ENCODE data around the gene SLC25A13. TPM values are rescaled to one million over a fixed set of nuclear protein-coding genes. Genes with fewer than 3 reads are reported as not detected.

The SLC25A13 gene
- total RNA-seq, 1 experiment from 2014 or later: 77.2 TPM

DNA sequence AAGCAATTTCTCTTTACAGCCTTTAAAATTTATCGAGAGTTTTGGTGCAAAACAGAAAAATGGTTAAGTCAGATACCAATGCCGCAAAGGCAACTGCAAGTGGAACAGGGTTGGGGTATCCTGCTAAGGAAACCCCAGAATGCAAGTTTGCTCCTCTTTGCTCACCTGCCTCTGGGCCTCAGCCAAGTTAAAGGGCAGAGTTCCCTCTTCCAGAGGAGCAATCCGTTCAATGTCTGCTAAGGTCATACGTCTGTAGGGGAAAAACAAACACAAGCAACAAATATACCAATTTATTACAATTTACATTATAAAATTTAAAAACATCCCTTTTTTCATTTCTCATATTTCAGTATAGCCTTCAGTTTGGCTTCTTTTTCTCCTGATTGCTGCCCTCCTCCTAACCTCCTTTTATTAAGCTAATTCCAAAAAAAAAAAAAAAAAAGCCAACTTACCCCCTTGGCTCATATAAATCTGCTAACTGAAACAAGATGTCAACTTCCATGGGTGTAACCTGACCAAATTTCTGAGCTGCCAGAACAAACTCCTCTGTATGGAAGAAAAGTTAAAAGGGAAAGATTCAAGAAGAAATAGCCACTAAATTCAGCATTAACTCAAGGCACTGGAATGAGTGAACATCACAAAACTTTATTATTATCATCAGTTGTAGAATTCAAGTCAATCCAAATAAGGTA, 132.6 kb downstream of the SLC25A13 start:
- CTCF ChIA-PET: no interaction called here
- POLR2A ChIA-PET: no interaction called here

GRCh38 chr7:96188591-96188991, 133.3 kb downstream of the SLC25A13 start:
- no peak for DNase-seq (ENCODE audit: low spot score)
- Mint-ChIP-seq H3K4me1 (peaks cover 2% of the 10 kb centered on the region), H3K27me3 (ENCODE audit: low read depth) (no peaks in the 10 kb centered on the region), H3K4me3 (no peak overlapping the region), H3K9me3 (no peaks in the 10 kb centered on the region), H3K36me3 (peaks cover 42% of the 10 kb centered on the region), H3K27ac (no peak overlapping the region)
- TF ChIP-seq RORB (CRISPR knock-in tag; IDR thresholded peaks at IDR 0.05) (no peak), GTF2I (CRISPR knock-in tag; conservative IDR thresholded peaks at IDR 0.05) (no peak), MXD4 (CRISPR knock-in tag; IDR thresholded peaks at IDR 0.05; ENCODE audit: borderline replicate concordance) (no peak), ZNF281 (CRISPR knock-in tag; IDR thresholded peaks at IDR 0.05) (no peak), KAT7 (CRISPR knock-in tag; IDR thresholded peaks at IDR 0.05; ENCODE audit: borderline replicate concordance) (no peak), SMAD3 (CRISPR knock-in tag; IDR thresholded peaks at IDR 0.05; ENCODE audit: borderline replicate concordance) (no peak), ESRRA (CRISPR knock-in tag; IDR thresholded peaks at IDR 0.05; ENCODE audit: borderline replicate concordance) (no peak), CREM (CRISPR knock-in tag; IDR thresholded peaks at IDR 0.05) (no peak), FOXP1 (CRISPR knock-in tag; IDR thresholded peaks at IDR 0.05; ENCODE audit: borderline replicate concordance) (no peak)
- TF ChIP-seq, protein P1, sequence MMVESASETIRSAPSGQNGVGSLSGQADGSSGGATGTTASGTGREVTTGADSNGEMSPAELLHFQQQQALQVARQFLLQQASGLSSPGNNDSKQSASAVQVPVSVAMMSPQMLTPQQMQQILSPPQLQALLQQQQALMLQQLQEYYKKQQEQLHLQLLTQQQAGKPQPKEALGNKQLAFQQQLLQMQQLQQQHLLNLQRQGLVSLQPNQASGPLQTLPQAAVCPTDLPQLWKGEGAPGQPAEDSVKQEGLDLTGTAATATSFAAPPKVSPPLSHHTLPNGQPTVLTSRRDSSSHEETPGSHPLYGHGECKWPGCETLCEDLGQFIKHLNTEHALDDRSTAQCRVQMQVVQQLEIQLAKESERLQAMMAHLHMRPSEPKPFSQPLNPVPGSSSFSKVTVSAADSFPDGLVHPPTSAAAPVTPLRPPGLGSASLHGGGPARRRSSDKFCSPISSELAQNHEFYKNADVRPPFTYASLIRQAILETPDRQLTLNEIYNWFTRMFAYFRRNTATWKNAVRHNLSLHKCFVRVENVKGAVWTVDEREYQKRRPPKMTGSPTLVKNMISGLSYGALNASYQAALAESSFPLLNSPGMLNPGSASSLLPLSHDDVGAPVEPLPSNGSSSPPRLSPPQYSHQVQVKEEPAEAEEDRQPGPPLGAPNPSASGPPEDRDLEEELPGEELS (CRISPR knock-in tag; IDR thresholded peaks at IDR 0.05): no peak
- TF ChIP-seq, protein P2, sequence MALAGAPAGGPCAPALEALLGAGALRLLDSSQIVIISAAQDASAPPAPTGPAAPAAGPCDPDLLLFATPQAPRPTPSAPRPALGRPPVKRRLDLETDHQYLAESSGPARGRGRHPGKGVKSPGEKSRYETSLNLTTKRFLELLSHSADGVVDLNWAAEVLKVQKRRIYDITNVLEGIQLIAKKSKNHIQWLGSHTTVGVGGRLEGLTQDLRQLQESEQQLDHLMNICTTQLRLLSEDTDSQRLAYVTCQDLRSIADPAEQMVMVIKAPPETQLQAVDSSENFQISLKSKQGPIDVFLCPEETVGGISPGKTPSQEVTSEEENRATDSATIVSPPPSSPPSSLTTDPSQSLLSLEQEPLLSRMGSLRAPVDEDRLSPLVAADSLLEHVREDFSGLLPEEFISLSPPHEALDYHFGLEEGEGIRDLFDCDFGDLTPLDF (CRISPR knock-in tag; IDR thresholded peaks at IDR 0.05): no peak
- TF ChIP-seq, protein P3, sequence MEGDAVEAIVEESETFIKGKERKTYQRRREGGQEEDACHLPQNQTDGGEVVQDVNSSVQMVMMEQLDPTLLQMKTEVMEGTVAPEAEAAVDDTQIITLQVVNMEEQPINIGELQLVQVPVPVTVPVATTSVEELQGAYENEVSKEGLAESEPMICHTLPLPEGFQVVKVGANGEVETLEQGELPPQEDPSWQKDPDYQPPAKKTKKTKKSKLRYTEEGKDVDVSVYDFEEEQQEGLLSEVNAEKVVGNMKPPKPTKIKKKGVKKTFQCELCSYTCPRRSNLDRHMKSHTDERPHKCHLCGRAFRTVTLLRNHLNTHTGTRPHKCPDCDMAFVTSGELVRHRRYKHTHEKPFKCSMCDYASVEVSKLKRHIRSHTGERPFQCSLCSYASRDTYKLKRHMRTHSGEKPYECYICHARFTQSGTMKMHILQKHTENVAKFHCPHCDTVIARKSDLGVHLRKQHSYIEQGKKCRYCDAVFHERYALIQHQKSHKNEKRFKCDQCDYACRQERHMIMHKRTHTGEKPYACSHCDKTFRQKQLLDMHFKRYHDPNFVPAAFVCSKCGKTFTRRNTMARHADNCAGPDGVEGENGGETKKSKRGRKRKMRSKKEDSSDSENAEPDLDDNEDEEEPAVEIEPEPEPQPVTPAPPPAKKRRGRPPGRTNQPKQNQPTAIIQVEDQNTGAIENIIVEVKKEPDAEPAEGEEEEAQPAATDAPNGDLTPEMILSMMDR (IDR thresholded peaks at IDR 0.05): no peak
- ATAC-seq: no peak
- ChIA-PET CTCF (interaction anchor here (0.6 to 1.0 kb wide), 2 partner anchors 48 to 57 kb away, joined by 3 to 4 read pairs; no protein-coding TSS in a partner anchor), POLR2A (no interaction called here)

More for the DNA sequence above, 132.6 kb downstream of the SLC25A13 start:
- no peaks in the 10 kb centered on the region for H3K27me3 Mint-ChIP-seq (ENCODE audit: low read depth)
- H3K4me3 Mint-ChIP-seq: no peak overlapping the region
- H3K4me1 Mint-ChIP-seq: no peaks in the 10 kb centered on the region
- no peak for TF ChIP-seq ZNF232 (CRISPR knock-in tag; IDR thresholded peaks at IDR 0.05)
- TF ChIP-seq RELA (CRISPR knock-in tag; IDR thresholded peaks at IDR 0.05; ENCODE audit: borderline replicate concordance): no peak
- no peak for TF ChIP-seq HMGA2 (CRISPR knock-in tag; IDR thresholded peaks at IDR 0.05)
- no peak for TF ChIP-seq FOXP1 (CRISPR knock-in tag; IDR thresholded peaks at IDR 0.05; ENCODE audit: borderline replicate concordance)
- TF ChIP-seq, protein P4, sequence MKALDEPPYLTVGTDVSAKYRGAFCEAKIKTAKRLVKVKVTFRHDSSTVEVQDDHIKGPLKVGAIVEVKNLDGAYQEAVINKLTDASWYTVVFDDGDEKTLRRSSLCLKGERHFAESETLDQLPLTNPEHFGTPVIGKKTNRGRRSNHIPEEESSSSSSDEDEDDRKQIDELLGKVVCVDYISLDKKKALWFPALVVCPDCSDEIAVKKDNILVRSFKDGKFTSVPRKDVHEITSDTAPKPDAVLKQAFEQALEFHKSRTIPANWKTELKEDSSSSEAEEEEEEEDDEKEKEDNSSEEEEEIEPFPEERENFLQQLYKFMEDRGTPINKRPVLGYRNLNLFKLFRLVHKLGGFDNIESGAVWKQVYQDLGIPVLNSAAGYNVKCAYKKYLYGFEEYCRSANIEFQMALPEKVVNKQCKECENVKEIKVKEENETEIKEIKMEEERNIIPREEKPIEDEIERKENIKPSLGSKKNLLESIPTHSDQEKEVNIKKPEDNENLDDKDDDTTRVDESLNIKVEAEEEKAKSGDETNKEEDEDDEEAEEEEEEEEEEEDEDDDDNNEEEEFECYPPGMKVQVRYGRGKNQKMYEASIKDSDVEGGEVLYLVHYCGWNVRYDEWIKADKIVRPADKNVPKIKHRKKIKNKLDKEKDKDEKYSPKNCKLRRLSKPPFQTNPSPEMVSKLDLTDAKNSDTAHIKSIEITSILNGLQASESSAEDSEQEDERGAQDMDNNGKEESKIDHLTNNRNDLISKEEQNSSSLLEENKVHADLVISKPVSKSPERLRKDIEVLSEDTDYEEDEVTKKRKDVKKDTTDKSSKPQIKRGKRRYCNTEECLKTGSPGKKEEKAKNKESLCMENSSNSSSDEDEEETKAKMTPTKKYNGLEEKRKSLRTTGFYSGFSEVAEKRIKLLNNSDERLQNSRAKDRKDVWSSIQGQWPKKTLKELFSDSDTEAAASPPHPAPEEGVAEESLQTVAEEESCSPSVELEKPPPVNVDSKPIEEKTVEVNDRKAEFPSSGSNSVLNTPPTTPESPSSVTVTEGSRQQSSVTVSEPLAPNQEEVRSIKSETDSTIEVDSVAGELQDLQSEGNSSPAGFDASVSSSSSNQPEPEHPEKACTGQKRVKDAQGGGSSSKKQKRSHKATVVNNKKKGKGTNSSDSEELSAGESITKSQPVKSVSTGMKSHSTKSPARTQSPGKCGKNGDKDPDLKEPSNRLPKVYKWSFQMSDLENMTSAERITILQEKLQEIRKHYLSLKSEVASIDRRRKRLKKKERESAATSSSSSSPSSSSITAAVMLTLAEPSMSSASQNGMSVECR (CRISPR knock-in tag; IDR thresholded peaks at IDR 0.05; ENCODE audit: borderline replicate concordance): no peak
- H3K9me3 Mint-ChIP-seq: no peaks in the 10 kb centered on the region
- ATAC-seq (no peak), DNase-seq (ENCODE audit: low spot score) (no peak)
- H3K27ac Mint-ChIP-seq: no peak overlapping the region
- peaks cover 36% of the 10 kb centered on the region for H3K36me3 Mint-ChIP-seq
